GM12864 (cell line): ENCODE measurements around the gene CMPK2.

Experiments used
- DNase-seq: peaks from one replicate; pipeline ENCODE4 v3.0.0-alpha.2; 2011; ENCODE audit warnings: low read depth
- H3K4me3 ChIP-seq: 2 replicates; pipeline ENCODE4 v1.5.1; 2011; ENCODE audit warnings: mild to moderate bottlenecking, low read depth, low read length, control low read depth
- TF ChIP-seq, protein P1 (sequence below): IDR thresholded peaks from 2 replicates; pipeline ENCODE4 v1.5.1; 2011; ENCODE audit warnings: low read depth, mild to moderate bottlenecking, moderate library complexity, low read length, control low read depth, inconsistent platforms; ENCODE audit errors: missing control alignments

Gene CMPK2

GRCh38 chr2:6823111-6823510 is 42.6 kb downstream of the CMPK2 start:
- TF ChIP-seq, protein P1, sequence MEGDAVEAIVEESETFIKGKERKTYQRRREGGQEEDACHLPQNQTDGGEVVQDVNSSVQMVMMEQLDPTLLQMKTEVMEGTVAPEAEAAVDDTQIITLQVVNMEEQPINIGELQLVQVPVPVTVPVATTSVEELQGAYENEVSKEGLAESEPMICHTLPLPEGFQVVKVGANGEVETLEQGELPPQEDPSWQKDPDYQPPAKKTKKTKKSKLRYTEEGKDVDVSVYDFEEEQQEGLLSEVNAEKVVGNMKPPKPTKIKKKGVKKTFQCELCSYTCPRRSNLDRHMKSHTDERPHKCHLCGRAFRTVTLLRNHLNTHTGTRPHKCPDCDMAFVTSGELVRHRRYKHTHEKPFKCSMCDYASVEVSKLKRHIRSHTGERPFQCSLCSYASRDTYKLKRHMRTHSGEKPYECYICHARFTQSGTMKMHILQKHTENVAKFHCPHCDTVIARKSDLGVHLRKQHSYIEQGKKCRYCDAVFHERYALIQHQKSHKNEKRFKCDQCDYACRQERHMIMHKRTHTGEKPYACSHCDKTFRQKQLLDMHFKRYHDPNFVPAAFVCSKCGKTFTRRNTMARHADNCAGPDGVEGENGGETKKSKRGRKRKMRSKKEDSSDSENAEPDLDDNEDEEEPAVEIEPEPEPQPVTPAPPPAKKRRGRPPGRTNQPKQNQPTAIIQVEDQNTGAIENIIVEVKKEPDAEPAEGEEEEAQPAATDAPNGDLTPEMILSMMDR, result no peak
- DNase-seq, result no peak
- no peak overlapping the region for H3K4me3 ChIP-seq

DNA sequence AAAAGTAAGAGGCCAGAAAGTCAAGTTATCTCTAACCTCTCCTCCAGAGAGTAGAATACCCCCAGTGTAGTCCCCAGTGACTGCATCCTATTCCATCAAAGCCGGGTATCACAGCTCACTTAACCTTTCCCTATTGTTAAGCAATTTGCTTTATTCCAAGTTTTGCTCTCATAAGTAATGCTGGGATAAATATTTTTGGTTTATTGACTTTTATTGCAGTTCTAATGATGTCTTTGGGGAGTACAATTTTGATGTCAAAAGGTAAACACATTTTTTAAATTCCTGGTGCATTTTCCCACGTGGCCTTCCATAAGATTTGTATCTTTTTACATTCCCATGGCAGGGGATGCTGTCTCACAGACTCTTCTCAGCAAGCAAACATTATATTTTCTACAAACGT is 43.3 kb downstream of the CMPK2 start:
- DNase-seq, result no peak
- no peak overlapping the region for H3K4me3 ChIP-seq
- TF ChIP-seq, protein P1, result no peak

GRCh38 chr2:6820903-6821584 is 44.7 kb downstream of the CMPK2 start:
- TF ChIP-seq, protein P1, result no peak

DNA sequence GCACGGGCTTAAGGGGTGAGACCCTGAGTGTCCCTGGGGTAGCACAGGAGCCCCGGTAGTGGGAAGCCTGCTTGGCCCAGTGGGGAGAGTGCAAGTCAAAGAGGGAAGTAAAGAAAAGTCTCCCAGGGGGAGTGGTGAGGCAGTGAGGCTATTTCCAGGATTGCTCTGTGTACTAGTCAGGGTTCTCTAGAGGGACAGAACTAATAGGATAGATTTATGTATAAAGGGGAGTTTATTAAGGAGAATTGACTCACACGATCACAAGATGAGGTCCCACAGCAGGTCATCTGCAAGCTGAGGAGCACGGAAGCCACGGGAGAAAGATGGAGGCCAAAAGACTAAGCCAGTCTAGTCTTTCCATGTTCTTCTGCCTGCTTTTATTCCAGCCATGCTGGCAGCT is 45.5 kb downstream of the CMPK2 start:
- TF ChIP-seq, protein P1, result no peak
- no peak overlapping the region for H3K4me3 ChIP-seq
- DNase-seq, result no peak

More at GRCh38 chr2:6820903-6821584, 44.7 kb downstream of the CMPK2 start:
- no peak for DNase-seq
- H3K4me3 ChIP-seq, result no peak overlapping the region; the same call in 1 of the 2 replicates

DNA sequence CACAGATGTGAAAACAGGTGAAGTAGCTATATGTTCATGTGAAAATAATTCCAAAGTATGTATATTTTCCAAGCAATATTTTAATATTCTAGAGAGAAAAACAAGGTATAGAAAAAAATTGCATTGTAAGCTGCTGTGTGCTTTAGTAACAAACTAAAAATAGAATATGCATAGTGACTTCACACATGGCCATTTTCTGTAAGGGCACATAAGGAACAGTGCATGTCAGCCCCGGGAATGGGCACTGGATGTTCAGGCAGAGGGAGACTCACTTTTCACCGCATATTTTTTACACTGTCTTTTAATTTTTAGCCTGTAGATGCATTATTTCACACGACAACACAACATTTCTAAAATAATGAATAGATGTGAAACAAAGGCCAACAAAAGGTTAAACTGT is 46.0 kb downstream of the CMPK2 start:
- no peak for DNase-seq
- H3K4me3 ChIP-seq, result no peak overlapping the region
- TF ChIP-seq, protein P1, result no peak

DNA sequence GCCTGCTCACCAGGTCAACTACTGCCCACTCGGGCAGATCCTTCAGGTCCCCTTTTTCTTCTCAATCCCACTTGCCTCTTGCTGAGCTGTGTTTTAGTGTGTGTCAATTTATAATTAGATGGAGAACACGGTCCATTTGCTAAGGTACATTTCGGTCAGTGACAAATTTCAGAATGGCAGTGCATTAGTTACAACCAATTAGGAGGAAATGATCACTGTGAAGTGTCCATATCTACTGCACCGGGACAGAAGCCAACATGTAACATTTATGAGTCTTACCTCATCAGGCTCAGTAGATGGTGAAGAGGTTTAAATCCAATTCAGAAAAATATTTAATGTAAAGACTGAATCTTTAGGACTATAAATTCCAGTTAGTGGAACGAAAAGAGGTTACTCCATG is 47.7 kb downstream of the CMPK2 start:
- DNase-seq, result no peak
- no peak overlapping the region for H3K4me3 ChIP-seq
- TF ChIP-seq, protein P1, result no peak

DNA sequence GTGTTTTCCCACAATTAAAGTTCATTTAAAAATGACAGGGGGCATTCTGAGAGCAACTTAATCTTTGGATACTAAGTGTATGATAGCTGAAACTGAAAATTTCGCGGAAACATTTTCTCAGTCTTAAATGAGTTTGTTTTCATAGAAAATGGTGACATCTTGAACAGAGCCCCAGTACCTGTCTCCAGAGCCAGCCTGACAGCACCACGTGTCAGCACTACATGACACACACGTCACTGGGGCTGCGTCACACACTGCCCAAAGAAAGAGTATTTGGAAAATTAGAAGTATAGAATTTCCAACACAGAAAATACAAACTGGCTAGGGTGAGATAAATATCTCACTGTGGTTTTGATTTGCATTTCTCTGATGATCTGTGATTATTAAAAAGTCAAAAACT is 50.8 kb downstream of the CMPK2 start:
- TF ChIP-seq, protein P1, result no peak
- H3K4me3 ChIP-seq, result no peak overlapping the region
- DNase-seq, result no peak
